DND-41 (cell line): Measurements from ENCODE around the gene MRPS27.

Experiments
- ATAC-seq: fragments of 200-7000 bp; cut with Tn5 transposase; 3 replicates; pipeline ENCODE4 v1.9.1; 2021; ENCODE audit warnings: low read depth; ENCODE audit not compliant: insufficient read depth
- DNase-seq: peaks from one replicate; pipeline ENCODE4 v3.0.0-alpha.2; 2020
- H2AFZ ChIP-seq: 2 replicates; pipeline ENCODE4 v1.6.0; 2012; ENCODE audit warnings: low read depth, low read length
- H3K27ac ChIP-seq: 2 replicates; pipeline ENCODE4 v1.5.1; 2012; ENCODE audit warnings: low read length, inconsistent platforms
- H3K27me3 ChIP-seq: fragments of 200-600 bp; sonication (generic); 2 replicates; pipeline ENCODE4 v1.6.0; 2012; ENCODE audit warnings: low read length, mild to moderate bottlenecking, inconsistent platforms; ENCODE audit not compliant: insufficient read depth, poor library complexity
- H3K36me3 ChIP-seq: 2 replicates; pipeline ENCODE4 v1.5.1; 2012; ENCODE audit warnings: low read length, inconsistent platforms; ENCODE audit not compliant: insufficient read depth
- H3K4me1 ChIP-seq: 2 replicates; pipeline ENCODE4 v1.5.1; 2012; ENCODE audit warnings: mild to moderate bottlenecking, low read length; ENCODE audit not compliant: insufficient read depth
- H3K4me2 ChIP-seq: 2 replicates; pipeline ENCODE4 v1.6.0; 2012; ENCODE audit warnings: mild to moderate bottlenecking, moderate library complexity, low read length, inconsistent platforms; ENCODE audit not compliant: insufficient read depth
- H3K4me3 ChIP-seq, 2 experiments: fragments of 200-600 bp in 1 of 2; shearing (Covaris generic) in 1 of 2; 2 replicates each; pipeline ENCODE4 v1.5.1; 2012 to 2016; ENCODE audit warnings: inconsistent platforms in 2 of 2, low read length in 2 of 2, mild to moderate bottlenecking in 2 of 2, low read depth in 1 of 2, moderate library complexity in 1 of 2
- H3K79me2 ChIP-seq: 2 replicates; pipeline ENCODE4 v1.6.0; 2012; ENCODE audit warnings: low read length, inconsistent platforms; ENCODE audit not compliant: insufficient read depth
- H3K9ac ChIP-seq: 2 replicates; pipeline ENCODE4 v1.6.0; 2012; ENCODE audit warnings: low read depth, mild to moderate bottlenecking, inconsistent platforms, low read length, moderate library complexity
- H3K9me3 ChIP-seq: 2 replicates; pipeline ENCODE4 v1.5.1; 2012; ENCODE audit warnings: low read length, moderate library complexity, mild to moderate bottlenecking, inconsistent platforms; ENCODE audit not compliant: insufficient read depth, severe bottlenecking
- H4K20me1 ChIP-seq: 2 replicates; pipeline ENCODE4 v1.6.0; 2012; ENCODE audit warnings: low read length; ENCODE audit not compliant: insufficient read depth
- EZH2 ChIP-seq: IDR thresholded peaks from 3 replicates; pipeline ENCODE4 v1.6.1; 2012; ENCODE audit warnings: borderline replicate concordance, low read depth, mild to moderate bottlenecking, moderate library complexity, low read length, inconsistent platforms; ENCODE audit not compliant: severe bottlenecking
- TF ChIP-seq, protein P1 (sequence below): IDR thresholded peaks from 2 replicates; pipeline ENCODE4 v1.5.1; 2012; ENCODE audit warnings: borderline replicate concordance, low read length, moderate library complexity, mild to moderate bottlenecking; ENCODE audit not compliant: poor library complexity, severe bottlenecking; ENCODE audit errors: extremely low read depth

MRPS27 gene

GRCh38 chr5:72237879-72238278, 82.2 kb downstream of the MRPS27 start:
- Histone ChIP-seq H3K27me3 (no peaks in the 10 kb centered on the region), H3K27ac (no peak overlapping the region), H3K4me3 (no peak overlapping the region), H3K9ac (no peak overlapping the region), H3K36me3 (peaks cover 27% of the 10 kb centered on the region), H3K79me2 (0 out of 2 replicates have a peak, but pooled peaks cover 2% of the 10 kb centered on the region), H3K4me2 (no peak overlapping the region), H2AFZ (no peak overlapping the region), H3K4me1 (peaks cover 24% of the 10 kb centered on the region), H3K9me3 (no peaks in the 10 kb centered on the region), H4K20me1 (peaks cover 72% of the 10 kb centered on the region)
- ATAC-seq (no peak), DNase-seq (no peak)
- TF ChIP-seq EZH2: no peak
- TF ChIP-seq, protein P1, sequence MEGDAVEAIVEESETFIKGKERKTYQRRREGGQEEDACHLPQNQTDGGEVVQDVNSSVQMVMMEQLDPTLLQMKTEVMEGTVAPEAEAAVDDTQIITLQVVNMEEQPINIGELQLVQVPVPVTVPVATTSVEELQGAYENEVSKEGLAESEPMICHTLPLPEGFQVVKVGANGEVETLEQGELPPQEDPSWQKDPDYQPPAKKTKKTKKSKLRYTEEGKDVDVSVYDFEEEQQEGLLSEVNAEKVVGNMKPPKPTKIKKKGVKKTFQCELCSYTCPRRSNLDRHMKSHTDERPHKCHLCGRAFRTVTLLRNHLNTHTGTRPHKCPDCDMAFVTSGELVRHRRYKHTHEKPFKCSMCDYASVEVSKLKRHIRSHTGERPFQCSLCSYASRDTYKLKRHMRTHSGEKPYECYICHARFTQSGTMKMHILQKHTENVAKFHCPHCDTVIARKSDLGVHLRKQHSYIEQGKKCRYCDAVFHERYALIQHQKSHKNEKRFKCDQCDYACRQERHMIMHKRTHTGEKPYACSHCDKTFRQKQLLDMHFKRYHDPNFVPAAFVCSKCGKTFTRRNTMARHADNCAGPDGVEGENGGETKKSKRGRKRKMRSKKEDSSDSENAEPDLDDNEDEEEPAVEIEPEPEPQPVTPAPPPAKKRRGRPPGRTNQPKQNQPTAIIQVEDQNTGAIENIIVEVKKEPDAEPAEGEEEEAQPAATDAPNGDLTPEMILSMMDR: no peak

DNA sequence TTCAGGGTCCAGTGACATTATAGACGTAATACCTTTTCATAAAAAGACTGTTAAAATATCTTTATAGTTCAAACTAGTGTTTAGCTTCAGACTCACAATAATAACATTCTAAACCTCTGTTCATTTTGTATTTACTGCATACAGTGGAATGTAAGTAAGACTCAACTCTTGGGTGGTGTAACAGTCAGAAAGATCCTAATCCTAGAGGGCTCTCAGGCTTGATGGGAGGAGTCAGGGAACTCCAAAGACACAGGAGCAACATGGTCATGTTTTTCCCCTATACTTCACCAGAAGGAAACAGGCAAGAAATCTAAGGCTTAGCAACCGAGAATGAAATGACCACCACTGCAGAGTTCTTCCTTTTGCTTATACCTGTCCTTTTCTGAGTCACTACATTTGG, 82.6 kb downstream of the MRPS27 start:
- Histone ChIP-seq H3K4me1 (peaks cover 29% of the 10 kb centered on the region), H3K4me3 (no peak overlapping the region), H3K36me3 (peaks cover 27% of the 10 kb centered on the region), H4K20me1 (peaks cover 72% of the 10 kb centered on the region), H3K27me3 (no peaks in the 10 kb centered on the region), H3K9me3 (no peaks in the 10 kb centered on the region), H3K79me2 (no peaks in the 10 kb centered on the region), H2AFZ (no peak overlapping the region), H3K27ac (no peak overlapping the region), H3K4me2 (no peak overlapping the region), H3K9ac (no peak overlapping the region)
- no peak for ATAC-seq
- TF ChIP-seq EZH2: no peak
- TF ChIP-seq, protein P1: no peak
- DNase-seq: no peak

- DNase-seq: no peak
- Histone ChIP-seq H3K4me3 (no peak overlapping the region), H3K27me3 (no peaks in the 10 kb centered on the region), H3K36me3 (peaks cover 43% of the 10 kb centered on the region), H4K20me1 (peaks cover 69% of the 10 kb centered on the region), H3K4me1 (peaks cover 36% of the 10 kb centered on the region), H3K4me2 (no peak overlapping the region), H3K27ac (no peak overlapping the region), H3K9me3 (no peaks in the 10 kb centered on the region), H3K9ac (no peak overlapping the region), H3K79me2 (no peaks in the 10 kb centered on the region), H2AFZ (no peak overlapping the region)
- ATAC-seq: no peak
- TF ChIP-seq, protein P1: no peak
- no peak for TF ChIP-seq EZH2
Measured at GRCh38 chr5:72235725-72236124, 84.3 kb downstream of the MRPS27 start.

DNA sequence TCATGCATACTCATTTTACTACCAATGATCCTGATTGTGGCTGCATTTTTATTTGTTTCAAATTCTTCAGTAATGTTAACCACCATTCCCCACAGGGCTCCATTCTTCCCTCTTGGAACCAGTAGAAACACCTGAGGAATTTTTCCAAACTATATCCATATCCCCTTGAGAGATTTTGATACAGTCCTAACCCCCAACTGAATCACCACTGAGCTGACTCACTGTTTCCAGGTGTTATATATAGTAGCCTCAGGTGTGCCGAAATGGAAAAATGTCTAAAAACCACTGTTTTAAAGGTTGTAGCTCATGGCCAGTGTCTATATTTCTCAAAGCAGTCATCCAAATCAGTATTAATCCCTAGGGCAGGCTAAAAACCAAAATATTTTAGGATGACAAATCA, 85.2 kb downstream of the MRPS27 start:
- Histone ChIP-seq H3K9me3 (no peaks in the 10 kb centered on the region), H3K27ac (no peak overlapping the region)

More for the DNA sequence above, 85.2 kb downstream of the MRPS27 start:
- Histone ChIP-seq H4K20me1 (peaks cover 72% of the 10 kb centered on the region), H2AFZ (no peak overlapping the region), H3K4me1 (peaks cover 36% of the 10 kb centered on the region), H3K4me3 (no peak overlapping the region), H3K27me3 (no peaks in the 10 kb centered on the region), H3K36me3 (peaks cover 51% of the 10 kb centered on the region), H3K4me2 (no peak overlapping the region), H3K9ac (no peak overlapping the region), H3K79me2 (no peaks in the 10 kb centered on the region)
- no peak for DNase-seq
- no peak for ATAC-seq
- TF ChIP-seq, protein P1: no peak
- TF ChIP-seq EZH2: no peak
